ENCODE measurements around the gene PPARG. TPM values are rescaled to one million over a fixed set of nuclear protein-coding genes. Genes with fewer than 3 reads are reported as not detected.

Gene PPARG
- total and polyA plus RNA-seq, 12 donors = 3.1 to 21.9 (median 6.8) TPM

DNA sequence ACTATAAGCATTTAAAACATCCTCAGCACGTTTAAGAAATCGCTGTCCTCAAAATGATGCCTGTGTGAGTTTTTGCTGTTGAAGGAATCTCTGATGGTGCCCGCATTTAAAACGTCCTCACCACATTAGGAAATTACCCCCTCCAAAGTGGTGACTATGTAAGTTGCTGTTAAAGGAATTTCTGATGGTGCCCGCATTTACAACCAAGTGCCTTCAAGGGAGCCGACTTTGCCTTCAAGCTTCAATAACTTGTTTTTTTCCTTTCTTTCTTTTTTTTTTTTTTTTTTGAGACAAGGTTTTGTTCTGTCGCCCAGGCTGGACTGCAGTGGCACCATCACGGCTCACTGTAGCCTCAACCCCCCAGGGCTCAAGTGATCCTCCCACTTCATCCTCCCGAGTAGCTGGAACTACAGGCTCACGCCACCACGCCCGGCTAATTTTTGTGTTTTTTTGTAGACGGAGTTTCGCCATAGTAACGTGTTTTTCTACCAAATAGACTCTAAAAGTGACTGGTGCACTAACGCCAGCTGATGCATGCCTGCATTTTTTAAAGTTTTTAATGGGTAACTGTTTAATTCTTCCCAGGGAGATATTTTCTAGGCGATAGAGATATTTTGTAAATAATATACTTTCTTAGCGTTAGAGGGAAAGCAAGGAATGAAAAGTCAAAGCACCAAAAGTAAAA lies 176.4 kb downstream of the PPARG start:
- Histone ChIP-seq H3K4me3 (no peak overlapping the region), H3K27me3 (no peaks in the 10 kb centered on the region), H3K36me3 (replicated peaks in 1 of 2) (no peaks in the 10 kb centered on the region), H3K9me3 (replicated peaks in 1 of 3) (no peaks in the 10 kb centered on the region), H3K27ac (no peak overlapping the region), H3K4me1 (replicated peaks in 1 of 2) (no peaks in the 10 kb centered on the region)
- 81 to 90% (median 87%) methylated on average over 18 of the region's 18 CpGs for WGBS, 4 donors
- TF ChIP-seq, protein P1, sequence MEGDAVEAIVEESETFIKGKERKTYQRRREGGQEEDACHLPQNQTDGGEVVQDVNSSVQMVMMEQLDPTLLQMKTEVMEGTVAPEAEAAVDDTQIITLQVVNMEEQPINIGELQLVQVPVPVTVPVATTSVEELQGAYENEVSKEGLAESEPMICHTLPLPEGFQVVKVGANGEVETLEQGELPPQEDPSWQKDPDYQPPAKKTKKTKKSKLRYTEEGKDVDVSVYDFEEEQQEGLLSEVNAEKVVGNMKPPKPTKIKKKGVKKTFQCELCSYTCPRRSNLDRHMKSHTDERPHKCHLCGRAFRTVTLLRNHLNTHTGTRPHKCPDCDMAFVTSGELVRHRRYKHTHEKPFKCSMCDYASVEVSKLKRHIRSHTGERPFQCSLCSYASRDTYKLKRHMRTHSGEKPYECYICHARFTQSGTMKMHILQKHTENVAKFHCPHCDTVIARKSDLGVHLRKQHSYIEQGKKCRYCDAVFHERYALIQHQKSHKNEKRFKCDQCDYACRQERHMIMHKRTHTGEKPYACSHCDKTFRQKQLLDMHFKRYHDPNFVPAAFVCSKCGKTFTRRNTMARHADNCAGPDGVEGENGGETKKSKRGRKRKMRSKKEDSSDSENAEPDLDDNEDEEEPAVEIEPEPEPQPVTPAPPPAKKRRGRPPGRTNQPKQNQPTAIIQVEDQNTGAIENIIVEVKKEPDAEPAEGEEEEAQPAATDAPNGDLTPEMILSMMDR (IDR thresholded peaks at IDR 0.05) = no peak
- TF ChIP-seq POLR2A (IDR thresholded peaks at IDR 0.05) = no peak
- intact Hi-C loops (cut with DNase I) = no loop called here
- DNase-seq = no peak

DNA sequence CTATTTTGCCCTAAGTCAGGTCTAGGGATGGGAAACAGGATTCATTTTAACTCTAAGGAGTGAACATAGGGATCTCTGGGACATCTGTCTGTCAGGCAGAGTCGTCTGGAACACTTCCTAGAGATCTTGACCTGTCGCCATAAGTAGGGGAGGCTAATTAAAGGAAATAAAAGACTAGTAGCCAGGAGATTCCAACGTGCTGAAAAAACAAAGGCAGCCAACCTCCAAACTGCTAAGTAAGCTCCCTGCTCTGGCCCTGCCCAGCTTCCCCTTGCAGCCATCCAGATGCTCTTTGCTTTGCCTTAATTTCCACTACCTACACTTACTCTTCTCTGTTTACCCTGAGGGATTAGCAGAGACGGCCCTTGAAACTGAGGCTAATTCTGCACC lies 177.0 kb downstream of the PPARG start:
- TF ChIP-seq, protein P1 (IDR thresholded peaks at IDR 0.05) = no peak
- no peak for TF ChIP-seq POLR2A (IDR thresholded peaks at IDR 0.05)
- H3K27ac ChIP-seq = no peak overlapping the region
- H3K27me3 ChIP-seq = no peaks in the 10 kb centered on the region
- H3K9me3 ChIP-seq (replicated peaks in 1 of 3) = no peaks in the 10 kb centered on the region
- intact Hi-C loops (cut with DNase I) = no loop called here
- no peaks in the 10 kb centered on the region for H3K4me1 ChIP-seq (replicated peaks in 1 of 2)
- DNase-seq = no peak
- H3K36me3 ChIP-seq (replicated peaks in 1 of 2) = no peaks in the 10 kb centered on the region
- WGBS, 4 donors = 44 to 50% (median 47%) methylated on average over 4 of the region's 4 CpGs
- H3K4me3 ChIP-seq = no peak overlapping the region

DNA sequence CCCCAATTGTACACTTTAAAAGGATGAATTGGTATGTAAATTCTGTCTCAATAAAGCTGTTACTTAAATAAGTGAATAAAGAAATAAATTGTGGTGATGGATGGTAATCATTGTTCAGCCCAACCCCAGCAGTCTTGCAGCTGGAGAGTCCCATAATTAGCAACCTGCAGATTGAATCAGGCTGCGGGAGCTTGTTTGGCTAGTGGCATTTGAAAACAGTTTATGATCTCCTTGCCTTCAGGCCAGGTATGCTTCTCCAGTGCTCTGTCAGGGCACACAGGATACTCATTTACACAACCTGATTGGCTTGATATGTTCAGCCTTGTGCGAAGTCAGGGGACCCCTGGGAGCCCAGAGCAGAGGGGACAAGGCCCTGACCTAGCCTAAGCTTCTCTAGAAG lies 178.9 kb downstream of the PPARG start:
- 81 to 100% (median 83%) methylated on average over 1 to 2 of the region's 2 CpGs for WGBS, 4 donors
- intact Hi-C loops (cut with DNase I) = no loop called here
- no peak overlapping the region for H3K4me3 ChIP-seq

DNA sequence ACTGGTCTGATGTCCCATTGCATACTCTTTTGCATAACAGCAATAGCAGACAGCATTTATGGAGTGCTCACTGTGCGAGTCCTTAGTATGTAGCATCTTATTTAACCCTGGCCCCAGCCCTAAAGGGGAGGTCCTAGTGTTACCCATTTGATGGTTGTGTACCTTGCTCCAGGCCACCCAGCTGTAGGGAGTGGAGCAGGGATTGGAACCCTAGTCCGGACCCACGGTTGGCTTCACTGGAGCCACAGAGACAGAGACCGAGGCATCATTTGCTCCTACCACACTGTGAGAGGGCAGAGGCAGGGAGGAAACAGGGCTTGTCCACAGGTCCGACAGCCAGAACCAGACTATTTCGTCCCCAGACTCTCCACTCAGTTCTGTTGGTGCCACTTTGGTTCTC lies 179.4 kb downstream of the PPARG start:
- Histone ChIP-seq H3K9me3 (replicated peaks in 1 of 3) (no peaks in the 10 kb centered on the region), H3K4me1 (replicated peaks in 1 of 2) (no peaks in the 10 kb centered on the region), H3K36me3 (replicated peaks in 1 of 2) (no peaks in the 10 kb centered on the region), H3K4me3 (no peak overlapping the region), H3K27me3 (no peaks in the 10 kb centered on the region), H3K27ac (no peak overlapping the region)
- 79 to 91% (median 84%) methylated on average over 3 to 6 of the region's 6 CpGs for WGBS, 4 donors
- TF ChIP-seq, protein P1 (IDR thresholded peaks at IDR 0.05) = no peak
- TF ChIP-seq POLR2A (IDR thresholded peaks at IDR 0.05) = no peak
- DNase-seq = no peak
- intact Hi-C loops (cut with DNase I) = no loop called here

More for the DNA sequence above, 178.9 kb downstream of the PPARG start:
- DNase-seq = no peak
- Histone ChIP-seq H3K4me1 (replicated peaks in 1 of 2) (no peaks in the 10 kb centered on the region), H3K9me3 (replicated peaks in 1 of 3) (no peaks in the 10 kb centered on the region), H3K36me3 (replicated peaks in 1 of 2) (no peaks in the 10 kb centered on the region), H3K27ac (no peak overlapping the region), H3K27me3 (no peaks in the 10 kb centered on the region)
- TF ChIP-seq, protein P1 (IDR thresholded peaks at IDR 0.05) = no peak
- TF ChIP-seq POLR2A (IDR thresholded peaks at IDR 0.05) = no peak
